ENCODE results near the gene ARL8A.

GRCh38 chr1:202149566-202149965 is 5.0 kb upstream of the ARL8A start:
- TF ChIP-seq, protein P1, sequence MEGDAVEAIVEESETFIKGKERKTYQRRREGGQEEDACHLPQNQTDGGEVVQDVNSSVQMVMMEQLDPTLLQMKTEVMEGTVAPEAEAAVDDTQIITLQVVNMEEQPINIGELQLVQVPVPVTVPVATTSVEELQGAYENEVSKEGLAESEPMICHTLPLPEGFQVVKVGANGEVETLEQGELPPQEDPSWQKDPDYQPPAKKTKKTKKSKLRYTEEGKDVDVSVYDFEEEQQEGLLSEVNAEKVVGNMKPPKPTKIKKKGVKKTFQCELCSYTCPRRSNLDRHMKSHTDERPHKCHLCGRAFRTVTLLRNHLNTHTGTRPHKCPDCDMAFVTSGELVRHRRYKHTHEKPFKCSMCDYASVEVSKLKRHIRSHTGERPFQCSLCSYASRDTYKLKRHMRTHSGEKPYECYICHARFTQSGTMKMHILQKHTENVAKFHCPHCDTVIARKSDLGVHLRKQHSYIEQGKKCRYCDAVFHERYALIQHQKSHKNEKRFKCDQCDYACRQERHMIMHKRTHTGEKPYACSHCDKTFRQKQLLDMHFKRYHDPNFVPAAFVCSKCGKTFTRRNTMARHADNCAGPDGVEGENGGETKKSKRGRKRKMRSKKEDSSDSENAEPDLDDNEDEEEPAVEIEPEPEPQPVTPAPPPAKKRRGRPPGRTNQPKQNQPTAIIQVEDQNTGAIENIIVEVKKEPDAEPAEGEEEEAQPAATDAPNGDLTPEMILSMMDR (conservative IDR thresholded peaks at IDR 0.05) = no peak
- no peak for TF ChIP-seq ZFX (IDR thresholded peaks at IDR 0.05)
